ENCODE results near the gene KCNN3. TPM values are rescaled to one million over a fixed set of nuclear protein-coding genes. Genes with fewer than 3 reads are reported as not detected.
A peak's percentile ranks its signal among the peaks of the same experiment; 100 is the strongest.

Gene KCNN3
- total RNA-seq, 1 donor from 2014 or later = 0.92 TPM

GRCh38 chr1:154822717-154823116 is 47.4 kb downstream of the KCNN3 start:
- no peaks in the 10 kb centered on the region for H3K36me3 Mint-ChIP-seq (ENCODE audit: low read depth)
- H3K27ac Mint-ChIP-seq (ENCODE audit: unreplicated experiment) = no peak overlapping the region
- no peaks in the 10 kb centered on the region for H3K27me3 Mint-ChIP-seq (ENCODE audit: low read depth)
- TF ChIP-seq CTCF (IDR thresholded peaks at IDR 0.05) = no peak
- H3K4me3 Mint-ChIP-seq (ENCODE audit: unreplicated experiment) = no peak overlapping the region
- no peak for DNase-seq (ENCODE audit: low spot score)
- no peaks in the 10 kb centered on the region for H3K4me1 Mint-ChIP-seq (ENCODE audit: low read depth)
- no peaks in the 10 kb centered on the region for H3K9me3 Mint-ChIP-seq (ENCODE audit: low read depth)

- no peak for DNase-seq (ENCODE audit: low spot score)
Observed at GRCh38 chr1:154822233-154822632, 47.8 kb downstream of the KCNN3 start.

GRCh38 chr1:154821083-154821482 is 49.0 kb downstream of the KCNN3 start:
- Mint-ChIP-seq H3K9me3 (ENCODE audit: low read depth) (no peaks in the 10 kb centered on the region), H3K36me3 (ENCODE audit: low read depth) (no peaks in the 10 kb centered on the region), H3K27ac (ENCODE audit: unreplicated experiment) (no peak overlapping the region), H3K4me1 (ENCODE audit: low read depth) (no peaks in the 10 kb centered on the region), H3K4me3 (ENCODE audit: unreplicated experiment) (no peak overlapping the region), H3K27me3 (ENCODE audit: low read depth) (no peaks in the 10 kb centered on the region)
- no peak for DNase-seq (ENCODE audit: low spot score)
- TF ChIP-seq CTCF (IDR thresholded peaks at IDR 0.05) = no peak

More at GRCh38 chr1:154822233-154822632, 47.8 kb downstream of the KCNN3 start:
- TF ChIP-seq CTCF (IDR thresholded peaks at IDR 0.05) = no peak
- Mint-ChIP-seq H3K27ac (ENCODE audit: unreplicated experiment) (no peak overlapping the region), H3K4me3 (ENCODE audit: unreplicated experiment) (no peak overlapping the region), H3K36me3 (ENCODE audit: low read depth) (no peaks in the 10 kb centered on the region), H3K9me3 (ENCODE audit: low read depth) (no peaks in the 10 kb centered on the region), H3K4me1 (ENCODE audit: low read depth) (no peaks in the 10 kb centered on the region), H3K27me3 (ENCODE audit: low read depth) (no peaks in the 10 kb centered on the region)

GRCh38 chr1:154820646-154821045 is 49.4 kb downstream of the KCNN3 start:
- DNase-seq (ENCODE audit: low spot score) = no peak
- Mint-ChIP-seq H3K4me1 (ENCODE audit: low read depth) (no peaks in the 10 kb centered on the region), H3K27ac (ENCODE audit: unreplicated experiment) (no peak overlapping the region), H3K36me3 (ENCODE audit: low read depth) (no peaks in the 10 kb centered on the region), H3K4me3 (ENCODE audit: unreplicated experiment) (no peak overlapping the region), H3K27me3 (ENCODE audit: low read depth) (no peaks in the 10 kb centered on the region), H3K9me3 (ENCODE audit: low read depth) (no peaks in the 10 kb centered on the region)
- TF ChIP-seq CTCF (IDR thresholded peaks at IDR 0.05) = no peak

GRCh38 chr1:154819628-154820590 is 50.2 kb downstream of the KCNN3 start:
- no peak for DNase-seq (ENCODE audit: low spot score)
- no peaks in the 10 kb centered on the region for H3K27me3 Mint-ChIP-seq (ENCODE audit: low read depth)
- peak; percentile 65 for TF ChIP-seq CTCF (IDR thresholded peaks at IDR 0.05)
- H3K9me3 Mint-ChIP-seq (ENCODE audit: low read depth) = no peaks in the 10 kb centered on the region
- H3K4me3 Mint-ChIP-seq (ENCODE audit: unreplicated experiment) = no peak overlapping the region
- H3K4me1 Mint-ChIP-seq (ENCODE audit: low read depth) = no peaks in the 10 kb centered on the region
- no peak overlapping the region for H3K27ac Mint-ChIP-seq (ENCODE audit: unreplicated experiment)
- no peaks in the 10 kb centered on the region for H3K36me3 Mint-ChIP-seq (ENCODE audit: low read depth)
